G401.6 (cell line): Measurements from ENCODE around the gene WWOX.

Source experiments
- FAIRE-seq: peaks from 2 replicates; lab custom pipeline; 2012; peaks lifted over from hg19 to GRCh38; lab: Jason Lieb, UNC

The WWOX gene

DNA sequence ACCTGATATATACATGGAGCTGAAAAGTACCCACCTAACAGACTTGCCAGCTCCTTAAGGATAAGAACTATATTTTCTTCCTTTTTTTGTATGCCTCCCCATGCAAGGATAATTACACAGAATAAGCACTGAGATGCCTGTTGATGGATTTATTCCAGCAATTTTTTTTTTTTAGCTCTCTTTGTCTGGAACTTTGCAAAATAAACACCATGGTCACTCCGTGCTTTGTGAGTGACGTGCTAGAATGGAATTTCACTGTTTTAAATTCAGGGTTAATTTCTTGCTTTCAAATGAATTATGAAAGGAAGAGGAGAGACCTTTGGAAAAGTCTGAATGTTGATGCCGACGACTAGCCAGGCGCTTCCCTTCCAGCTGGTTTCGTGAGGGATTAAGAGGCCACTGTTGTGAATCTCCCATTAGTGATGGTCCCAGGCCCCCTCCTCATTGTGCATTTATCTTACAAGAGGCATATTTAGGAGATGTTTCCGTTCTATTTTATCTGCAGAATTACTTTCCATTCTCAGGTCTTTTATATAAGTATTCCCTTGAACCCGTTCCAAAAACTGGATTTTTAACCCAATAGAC is 529.1 kb downstream of the WWOX start:
- FAIRE-seq, result no peak

DNA sequence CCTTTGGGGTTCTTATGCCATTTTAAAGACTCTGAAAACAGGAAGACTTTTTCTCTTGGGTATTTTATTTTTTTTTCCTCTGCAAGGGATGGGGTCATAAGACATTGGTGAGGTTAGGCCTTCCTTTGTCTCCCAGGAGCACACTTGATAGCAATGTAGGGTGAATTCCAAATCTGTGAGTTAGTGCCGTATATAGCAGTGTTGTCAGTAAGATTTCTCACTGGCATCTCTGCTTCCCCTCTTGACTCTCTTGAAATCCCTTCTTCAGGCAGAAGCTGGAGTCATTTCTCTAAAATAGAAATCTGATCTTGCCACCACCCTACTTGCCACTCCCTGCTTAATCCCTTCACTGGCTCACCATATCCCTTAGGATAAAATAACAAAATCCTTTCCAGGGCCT is 529.7 kb downstream of the WWOX start:
- FAIRE-seq, result no peak

DNA sequence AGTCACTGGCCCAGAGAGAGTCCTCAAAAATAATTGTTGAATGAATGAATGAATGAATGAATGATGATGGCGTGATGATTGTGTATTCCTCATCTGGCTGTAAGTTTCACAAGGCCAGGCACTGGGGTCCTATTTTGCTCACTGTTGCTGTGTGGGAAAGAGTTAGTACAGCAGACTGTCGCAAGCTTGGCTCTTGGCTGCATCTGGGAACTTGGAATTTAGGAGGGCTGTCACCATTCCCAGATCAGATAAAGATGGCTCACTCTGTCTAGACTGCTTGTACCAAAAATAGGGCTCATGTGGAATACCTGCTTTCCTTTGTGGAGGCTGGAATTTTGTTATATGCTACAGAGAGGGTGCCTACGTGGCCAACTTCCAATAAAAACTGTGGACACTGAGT is 530.6 kb downstream of the WWOX start:
- FAIRE-seq, result no peak

DNA sequence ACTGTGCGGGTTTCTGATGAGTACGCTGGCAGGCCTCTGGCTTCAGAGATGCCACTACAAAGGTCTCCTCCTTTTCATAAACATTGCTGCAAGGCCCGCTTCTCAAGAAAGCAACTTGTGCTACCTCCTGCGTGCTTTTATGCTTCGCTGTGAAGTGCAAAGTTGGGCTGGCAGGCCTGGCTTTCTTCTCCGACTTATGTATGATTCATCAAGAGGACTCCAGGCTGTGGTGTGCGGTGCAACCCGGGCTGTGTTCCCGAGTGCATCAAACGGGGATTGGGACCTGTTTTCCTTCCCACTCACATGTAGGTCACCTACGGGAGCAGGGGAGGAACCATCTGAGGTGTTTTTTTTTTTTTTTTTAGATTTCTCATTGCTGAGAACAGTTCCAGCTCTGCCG is 534.1 kb downstream of the WWOX start:
- FAIRE-seq, result no peak

DNA sequence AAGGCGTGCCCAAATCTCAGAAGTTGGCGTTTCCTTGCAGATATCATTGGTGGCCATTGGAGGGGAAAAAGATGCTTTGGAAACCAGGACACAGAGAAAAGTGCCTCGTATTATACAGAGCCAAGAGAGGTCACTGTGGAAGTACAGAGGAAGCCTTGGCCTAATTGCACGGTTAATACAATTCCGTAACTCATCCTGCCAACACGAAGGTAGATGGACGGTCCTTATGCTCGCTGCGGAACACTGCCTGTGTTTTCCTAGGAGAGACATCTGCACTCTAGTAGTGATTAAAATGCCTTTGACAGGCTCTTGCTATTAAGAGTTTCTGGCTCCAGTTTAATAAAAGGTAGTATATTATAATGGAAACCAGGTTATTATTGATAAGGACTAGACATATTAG is 536.4 kb downstream of the WWOX start:
- no peak for FAIRE-seq

DNA sequence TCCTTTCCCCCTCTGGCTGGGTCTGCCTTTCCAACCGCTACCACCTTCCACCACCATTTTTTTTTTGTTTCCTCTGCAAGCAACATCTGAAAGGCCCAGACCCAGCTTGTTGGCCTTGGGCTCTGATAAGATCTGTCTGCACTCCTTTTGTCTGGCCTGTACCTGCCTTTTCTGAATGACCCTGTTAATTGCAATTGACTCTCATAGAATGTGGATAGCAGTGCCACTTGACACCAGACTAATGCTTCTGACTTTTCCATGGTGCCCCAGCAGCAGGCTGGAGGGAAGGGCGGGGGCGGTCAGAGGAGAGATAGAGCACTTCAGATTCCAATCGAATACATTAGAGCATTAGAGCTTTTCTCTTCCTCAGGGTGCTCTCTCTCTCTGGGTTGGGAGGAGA is 538.9 kb downstream of the WWOX start:
- FAIRE-seq, result no peak

DNA sequence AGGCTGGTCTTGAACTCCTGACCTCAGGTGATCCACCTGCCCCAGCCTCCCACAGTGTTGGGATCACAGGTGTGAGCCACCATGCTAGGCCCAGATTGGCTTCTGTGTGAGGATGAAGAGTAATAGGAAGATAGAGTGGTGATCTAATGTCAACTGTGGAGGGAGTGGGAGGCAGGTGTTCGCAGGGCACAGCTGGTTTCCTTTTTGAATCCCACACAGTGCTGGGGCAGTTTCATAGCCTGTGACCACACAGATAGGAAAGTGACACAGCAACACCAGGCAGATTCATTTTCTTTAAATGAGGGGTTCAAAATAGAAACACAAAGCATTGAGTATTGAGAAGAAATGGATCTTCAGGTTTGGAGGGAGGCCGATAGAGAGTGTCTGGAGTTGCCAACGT is 540.3 kb downstream of the WWOX start:
- FAIRE-seq, result no peak

DNA sequence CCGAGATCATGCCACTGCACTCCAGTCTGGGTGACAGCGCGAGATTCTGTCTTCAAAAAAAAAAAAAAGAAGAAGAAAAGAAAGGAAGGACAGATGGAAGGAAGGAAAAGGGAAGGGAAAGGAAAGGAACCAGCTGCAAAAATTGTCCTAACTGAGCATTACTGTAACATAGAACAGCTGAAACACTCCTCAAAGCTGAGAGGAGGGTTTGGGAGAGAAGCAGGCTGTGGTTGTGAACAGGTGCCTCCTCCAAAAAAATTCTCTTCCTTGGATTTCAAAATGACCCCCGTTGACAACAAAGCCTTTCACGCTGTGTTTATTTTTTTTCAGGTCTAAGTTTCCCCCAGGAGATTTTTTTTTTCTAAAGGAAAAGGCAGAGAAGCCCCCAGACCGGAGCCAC is 541.4 kb downstream of the WWOX start:
- no peak for FAIRE-seq

DNA sequence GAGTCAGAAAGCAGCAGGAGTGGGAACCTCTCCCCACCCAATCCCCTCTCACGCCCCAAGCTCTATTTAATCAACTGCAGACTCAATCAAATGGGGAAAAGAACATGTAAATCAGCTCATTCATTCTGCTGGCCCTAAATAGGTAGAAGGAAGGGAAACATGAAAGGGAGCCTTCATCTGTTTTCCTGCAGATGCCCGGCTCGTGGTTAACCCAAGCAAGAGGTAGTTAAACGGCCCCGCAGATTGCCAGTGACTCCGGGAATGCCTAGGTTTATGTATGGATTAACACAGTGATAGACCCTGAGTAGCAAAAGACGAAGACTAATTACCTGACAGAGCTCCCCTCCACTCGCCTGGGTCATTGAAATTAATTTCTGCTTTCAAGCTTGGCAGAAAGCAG is 542.0 kb downstream of the WWOX start:
- no peak for FAIRE-seq

DNA sequence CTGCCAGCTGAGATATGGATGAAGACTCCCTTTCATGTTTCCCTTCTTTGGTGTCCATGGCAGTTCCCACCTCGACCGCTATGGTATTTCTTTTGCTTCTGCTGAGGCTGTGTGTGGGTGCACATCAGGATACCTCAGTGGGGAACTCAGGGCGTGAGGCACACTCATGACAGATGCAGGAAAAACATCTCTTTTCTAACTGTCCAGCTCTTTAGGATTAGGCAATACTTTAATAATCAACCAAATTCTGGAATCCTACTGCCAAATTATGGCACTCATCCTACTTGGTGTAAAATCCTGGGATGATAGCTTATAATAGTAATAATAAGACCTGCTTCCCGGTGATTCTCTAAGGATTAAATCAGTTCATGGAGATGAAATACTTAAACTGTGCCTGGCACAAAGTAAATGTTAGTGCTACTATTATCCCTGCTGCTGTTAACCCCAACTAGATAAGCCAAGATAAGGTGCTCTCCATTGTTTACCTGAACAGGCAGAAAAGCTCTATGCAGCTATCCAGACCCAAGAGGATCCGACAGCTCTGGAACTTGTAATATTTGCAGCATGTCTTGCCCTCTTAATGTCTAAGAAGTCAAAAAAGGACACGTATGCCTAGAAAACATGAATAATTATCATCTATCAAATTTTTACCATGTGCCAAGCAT is 543.3 kb downstream of the WWOX start:
- no peak for FAIRE-seq

DNA sequence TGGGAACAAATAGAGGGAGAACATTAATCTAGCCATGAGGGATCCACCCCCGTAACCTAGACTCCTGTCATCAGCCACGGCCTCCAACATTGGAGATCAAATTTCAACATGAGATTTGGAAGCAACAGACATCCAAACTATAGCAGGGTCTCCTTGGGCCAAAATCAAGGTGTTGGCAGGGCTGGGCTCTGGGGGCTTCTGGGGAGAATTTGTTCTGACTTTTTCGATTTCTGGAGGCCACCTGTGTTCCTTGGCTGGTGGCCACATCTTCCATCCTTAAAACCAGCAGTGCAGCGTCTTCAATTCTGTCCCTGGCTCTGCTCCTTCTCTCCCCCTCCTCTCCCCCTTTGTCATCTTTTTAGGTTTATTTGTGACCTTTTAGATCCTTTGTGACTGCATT is 546.2 kb downstream of the WWOX start:
- no peak for FAIRE-seq

DNA sequence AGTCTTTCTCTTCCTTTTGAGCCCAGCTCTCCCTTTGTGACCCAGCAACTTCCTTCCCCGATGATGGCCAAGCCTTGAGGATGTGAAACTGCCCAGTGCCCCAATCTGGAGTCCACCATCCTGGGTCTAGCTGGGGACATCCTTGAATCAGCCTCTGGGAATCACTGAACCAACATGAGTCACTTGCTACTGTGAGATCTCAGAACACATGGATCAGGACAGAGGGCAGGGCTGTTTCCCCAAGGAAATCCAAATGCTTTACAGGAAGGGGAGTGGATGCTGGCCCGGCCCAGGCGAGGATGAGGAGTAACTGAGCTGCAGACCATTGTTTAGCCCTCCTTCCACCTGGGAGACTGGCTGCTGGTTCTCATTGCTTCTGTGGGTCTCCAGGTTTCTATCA is 547.6 kb downstream of the WWOX start:
- no peak for FAIRE-seq

DNA sequence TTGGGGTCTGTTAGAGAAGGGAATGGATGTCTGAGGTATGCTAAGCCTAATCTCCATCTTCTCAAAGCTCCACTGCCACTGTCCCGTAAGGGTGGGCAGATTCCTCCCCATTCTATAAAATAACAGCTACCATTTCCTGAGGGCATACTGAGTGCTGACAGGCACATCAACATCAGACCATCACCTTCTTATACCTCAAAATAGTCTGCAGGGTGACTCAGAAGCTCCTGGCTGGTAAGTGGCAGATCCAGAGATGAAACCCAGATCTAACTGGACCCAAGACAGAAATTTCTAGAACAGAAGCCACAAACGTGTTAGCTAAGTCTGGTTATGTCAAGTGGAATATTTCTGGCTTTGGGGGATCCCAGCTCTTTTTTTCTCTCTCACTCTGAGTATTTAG is 548.0 kb downstream of the WWOX start:
- FAIRE-seq, result no peak

DNA sequence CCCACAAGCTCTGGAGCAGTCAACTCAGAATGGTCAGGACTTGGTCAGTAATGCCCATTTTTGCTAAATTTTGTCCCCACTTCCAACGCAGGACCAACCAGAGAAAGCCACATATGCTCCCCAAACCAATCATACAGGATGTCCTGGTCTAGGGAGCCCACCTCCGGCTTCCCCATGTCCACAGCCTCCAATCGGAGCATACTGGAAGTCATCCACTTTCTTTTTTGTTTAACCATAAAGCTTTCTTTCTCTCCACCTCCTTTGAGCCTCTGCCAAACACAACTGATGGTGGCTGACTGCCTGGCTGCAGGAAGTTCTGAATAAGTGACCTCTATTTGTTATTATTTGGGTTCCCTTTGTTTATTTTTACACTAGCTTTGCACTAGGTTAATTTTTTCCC is 549.1 kb downstream of the WWOX start:
- FAIRE-seq, result no peak

DNA sequence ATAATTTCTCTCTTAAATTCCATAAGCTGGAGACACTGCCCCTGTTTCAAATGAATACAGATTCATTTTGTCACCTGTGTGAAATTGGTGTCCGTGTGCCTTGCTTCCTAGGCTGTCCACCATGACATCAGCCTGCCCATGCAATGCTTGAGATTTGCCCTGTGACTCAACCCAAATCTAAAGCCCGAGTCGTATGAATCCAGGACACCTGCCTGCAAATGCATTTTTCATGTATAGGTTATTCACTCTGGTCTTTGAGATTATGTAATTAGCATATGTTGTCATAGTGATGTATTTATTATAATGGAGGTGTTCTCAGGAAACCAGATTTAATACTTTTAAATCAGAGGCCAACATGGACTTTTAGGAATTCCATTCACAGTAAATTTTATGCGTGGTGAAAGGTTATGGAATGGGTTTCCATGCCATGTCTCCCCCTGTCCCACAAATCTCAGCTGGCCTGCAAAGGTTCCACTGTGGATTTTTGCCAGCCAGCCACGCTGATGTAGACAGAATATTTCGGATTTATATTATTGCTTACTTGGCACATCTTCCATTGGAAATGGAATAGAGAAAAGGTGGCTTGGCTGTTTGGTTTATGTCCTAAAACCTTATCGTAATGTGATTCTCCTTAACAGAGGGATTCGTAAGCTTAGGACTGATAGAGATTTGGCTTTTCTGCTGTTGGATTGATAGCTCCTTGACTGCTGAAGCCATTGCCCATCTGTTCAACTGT is 551.1 kb downstream of the WWOX start:
- no peak for FAIRE-seq

DNA sequence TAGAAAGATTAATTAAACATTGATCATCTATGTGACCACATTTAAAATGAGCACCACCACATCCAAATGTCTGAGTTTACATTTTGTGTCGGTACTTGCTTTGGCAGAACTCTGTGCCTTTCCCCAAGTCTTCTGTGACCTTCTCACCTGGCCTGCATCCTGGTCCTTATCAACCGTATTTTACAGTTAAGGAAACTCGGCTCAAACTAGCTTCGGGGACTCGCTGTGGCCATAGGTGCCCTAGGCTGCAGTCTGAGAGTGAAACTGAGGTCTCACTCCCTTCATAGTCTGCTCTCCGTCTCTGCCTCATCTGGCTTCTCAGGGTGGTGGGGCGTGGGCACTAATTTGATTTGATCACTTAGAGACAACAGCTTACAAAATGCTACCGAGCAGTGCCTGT is 555.5 kb downstream of the WWOX start:
- no peak for FAIRE-seq

DNA sequence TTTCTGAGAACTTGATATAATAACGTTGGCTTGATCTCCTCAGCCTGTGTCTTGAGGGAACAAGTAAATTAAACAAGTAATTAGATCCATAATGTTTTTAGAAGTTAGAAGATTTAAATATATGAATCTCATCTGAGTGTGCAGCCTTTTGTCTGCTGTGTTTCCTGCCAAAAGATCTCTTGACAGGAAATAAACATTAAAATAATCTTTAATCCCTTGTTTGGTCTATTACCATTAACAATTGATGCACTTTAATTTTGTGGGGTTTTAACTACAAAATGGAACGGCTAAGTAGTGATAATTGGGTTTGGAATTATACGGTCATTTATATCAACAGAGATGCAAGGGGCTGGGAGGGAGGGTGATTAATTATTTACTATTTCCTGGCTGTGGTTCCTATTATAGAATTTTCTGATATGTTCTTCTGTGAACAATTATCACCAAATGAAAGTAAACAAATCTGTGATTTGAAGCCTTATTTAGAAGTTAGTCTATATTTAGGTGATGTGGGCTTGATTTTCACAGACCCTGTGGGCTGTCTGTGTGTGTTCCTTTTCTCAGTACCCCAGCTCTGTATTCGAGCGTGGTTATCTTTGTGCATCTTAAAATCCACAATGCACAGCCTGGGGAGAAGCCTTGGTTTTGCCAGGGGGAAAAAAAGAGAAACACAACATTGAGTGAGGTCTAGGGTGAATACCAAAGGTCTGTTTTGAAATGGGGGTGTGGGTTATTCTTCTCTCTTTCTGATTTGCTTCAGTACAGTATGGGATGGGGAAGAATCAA is 556.1 kb downstream of the WWOX start:
- FAIRE-seq, result no peak

DNA sequence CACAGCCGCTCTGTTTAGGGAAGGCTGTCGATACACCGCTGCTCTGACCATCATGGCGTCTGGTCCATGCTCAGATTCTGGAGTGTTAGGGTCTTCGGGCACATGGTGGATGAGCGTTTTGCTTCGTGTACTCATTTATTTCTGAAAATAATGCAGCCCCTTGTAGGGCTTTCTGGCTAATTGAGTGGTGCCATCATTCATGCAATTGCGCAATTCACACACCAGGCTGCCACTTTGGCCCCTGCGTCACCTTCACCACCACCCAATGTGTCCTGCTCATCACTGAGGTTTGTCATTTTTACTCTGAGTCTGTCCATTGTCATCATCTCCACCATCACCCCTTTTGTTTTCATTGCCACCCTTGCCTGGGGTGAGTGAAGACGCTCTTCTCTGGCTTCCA is 557.4 kb downstream of the WWOX start:
- no peak for FAIRE-seq

DNA sequence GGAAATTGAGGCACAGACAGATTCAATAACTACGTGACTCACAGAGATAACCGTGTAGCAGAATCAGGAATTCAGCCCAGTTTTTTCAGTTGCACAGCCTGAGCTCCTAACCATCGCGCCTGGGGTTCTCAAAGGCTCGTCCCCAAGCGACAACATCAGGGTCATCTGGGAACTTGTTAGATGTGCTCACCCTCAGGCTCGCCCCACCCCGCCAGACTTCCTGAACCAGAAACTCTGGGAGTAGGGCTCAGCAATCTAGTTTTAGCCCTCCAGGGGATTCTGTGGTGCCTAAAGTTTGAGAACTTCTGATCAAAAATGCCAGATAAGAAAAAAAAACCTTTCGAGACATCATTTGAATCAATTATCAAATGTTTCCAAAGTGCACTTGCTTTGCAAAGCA is 559.8 kb downstream of the WWOX start:
- no peak for FAIRE-seq

DNA sequence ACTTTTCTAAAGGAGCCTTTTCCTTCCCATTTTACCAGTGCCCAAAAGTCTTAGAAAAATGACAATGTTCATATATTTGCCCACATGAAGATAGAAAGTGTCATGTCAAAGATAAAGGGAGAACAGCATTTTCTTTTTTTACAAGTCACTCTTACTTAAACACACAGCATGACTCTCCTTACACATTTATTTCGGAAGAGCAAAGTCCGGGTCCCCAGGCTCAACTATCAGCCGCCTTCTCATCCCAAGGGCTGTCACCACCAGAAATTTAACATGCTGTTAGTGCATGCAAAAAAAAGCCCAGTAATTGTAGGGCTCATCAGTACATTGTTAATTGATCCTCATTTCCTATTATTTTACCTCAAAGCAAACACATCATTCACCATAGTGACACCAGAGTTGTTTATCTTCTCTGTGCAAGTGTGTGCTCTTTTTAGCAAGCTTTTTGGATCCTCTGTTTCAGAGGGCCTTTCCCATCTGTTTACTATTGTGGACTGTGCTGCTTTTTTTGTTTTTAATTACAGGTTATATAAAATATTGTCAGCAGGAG is 560.3 kb downstream of the WWOX start:
- no peak for FAIRE-seq

DNA sequence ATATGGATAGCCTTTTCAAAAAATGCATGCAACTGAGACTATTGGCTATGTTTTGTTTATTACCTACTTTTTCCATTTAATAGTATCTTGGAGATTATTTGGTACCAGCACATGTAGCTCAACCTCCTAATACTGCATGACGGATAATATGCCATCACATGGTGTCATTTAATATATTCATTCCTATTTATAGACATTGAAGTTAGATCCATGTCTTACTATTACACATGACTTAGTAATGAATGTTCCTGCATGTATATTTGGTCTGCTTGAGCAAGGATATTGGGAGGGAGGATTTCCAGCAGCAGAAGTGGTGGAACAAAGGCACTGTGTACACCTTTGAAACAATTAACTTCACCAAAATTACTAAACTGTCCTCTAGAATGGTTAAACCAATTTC is 561.3 kb downstream of the WWOX start:
- no peak for FAIRE-seq

DNA sequence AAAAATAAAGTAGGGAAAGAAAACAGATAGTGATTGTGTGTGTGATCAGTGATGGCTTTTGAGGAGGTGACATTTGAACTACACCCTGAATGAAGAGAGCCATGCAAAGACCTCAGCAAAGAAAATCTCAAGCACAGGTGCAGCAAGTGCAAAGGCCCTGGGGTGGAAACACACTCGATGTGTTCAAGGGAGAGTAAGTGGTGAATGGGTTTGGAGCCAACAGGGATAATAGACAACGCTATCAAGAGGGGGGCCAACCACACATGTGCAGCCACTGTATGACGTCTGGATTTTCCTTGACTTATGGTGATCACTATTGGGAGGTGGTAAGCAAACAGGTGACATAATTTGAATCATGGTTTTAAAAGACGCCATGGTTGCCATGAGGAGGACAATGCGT is 564.2 kb downstream of the WWOX start:
- FAIRE-seq, result no peak
